ENCODE data around the gene BAZ2A.
"Not testable (repeated sequence)": the region's sequence is repeated elsewhere in the genome, so short reads cannot be mapped to it uniquely, and the experiment has no call there.

The BAZ2A gene

DNA sequence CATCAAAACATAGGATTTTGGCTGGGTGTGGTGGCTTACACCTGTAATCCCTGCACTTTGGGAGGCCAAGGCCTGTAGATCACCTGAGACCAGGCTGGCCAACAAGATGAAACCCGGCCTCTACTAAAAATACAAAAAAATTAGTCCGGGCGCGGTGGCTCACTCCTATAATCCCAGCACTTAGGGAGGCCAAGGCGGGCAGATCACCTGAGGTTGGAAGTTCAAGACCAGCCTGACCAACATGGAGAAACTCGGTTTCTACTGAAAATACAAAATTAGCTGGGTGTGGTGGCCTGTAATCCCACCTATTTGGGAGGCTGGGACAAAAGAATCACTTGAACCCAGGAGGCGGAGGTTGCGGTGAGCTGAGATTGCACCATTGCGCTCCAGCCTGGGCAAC is 17.9 kb upstream of the BAZ2A start:
- ATAC-seq: not testable (repeated sequence)

GRCh38 chr12:56645717-56646446 is 15.8 kb upstream of the BAZ2A start, which contains the start of gene ATP5F1B:
Gene ATP5F1B (minus strand): TSS chr12:56645984. CDS start chr12:56645963, 21 bp downstream.
- ATAC-seq: peak; percentile 100
- TF ChIP-seq PPARA (CRISPR knock-in tag; IDR thresholded peaks at IDR 0.05; ENCODE audit: borderline replicate concordance) (no peak), ZFP30 (CRISPR knock-in tag; IDR thresholded peaks at IDR 0.05) (no peak), OSR1 (CRISPR knock-in tag; IDR thresholded peaks at IDR 0.05) (no peak), TOX (CRISPR knock-in tag; IDR thresholded peaks at IDR 0.05; ENCODE audit: borderline replicate concordance) (no peak), TCF4 (CRISPR knock-in tag; IDR thresholded peaks at IDR 0.05; ENCODE audit: borderline replicate concordance) (no peak), ESRRG (CRISPR knock-in tag; IDR thresholded peaks at IDR 0.05) (no peak), ZFP3 (CRISPR knock-in tag; IDR thresholded peaks at IDR 0.05) (no peak), ZNF565 (CRISPR knock-in tag; conservative IDR thresholded peaks at IDR 0.05; ENCODE audit: low read depth) (no peak)
- TF ChIP-seq, protein P1, sequence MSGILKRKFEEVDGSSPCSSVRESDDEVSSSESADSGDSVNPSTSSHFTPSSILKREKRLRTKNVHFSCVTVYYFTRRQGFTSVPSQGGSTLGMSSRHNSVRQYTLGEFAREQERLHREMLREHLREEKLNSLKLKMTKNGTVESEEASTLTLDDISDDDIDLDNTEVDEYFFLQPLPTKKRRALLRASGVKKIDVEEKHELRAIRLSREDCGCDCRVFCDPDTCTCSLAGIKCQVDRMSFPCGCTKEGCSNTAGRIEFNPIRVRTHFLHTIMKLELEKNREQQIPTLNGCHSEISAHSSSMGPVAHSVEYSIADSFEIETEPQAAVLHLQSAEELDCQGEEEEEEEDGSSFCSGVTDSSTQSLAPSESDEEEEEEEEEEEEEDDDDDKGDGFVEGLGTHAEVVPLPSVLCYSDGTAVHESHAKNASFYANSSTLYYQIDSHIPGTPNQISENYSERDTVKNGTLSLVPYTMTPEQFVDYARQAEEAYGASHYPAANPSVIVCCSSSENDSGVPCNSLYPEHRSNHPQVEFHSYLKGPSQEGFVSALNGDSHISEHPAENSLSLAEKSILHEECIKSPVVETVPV (CRISPR knock-in tag; IDR thresholded peaks at IDR 0.05): no peak
- TF ChIP-seq, protein P2, sequence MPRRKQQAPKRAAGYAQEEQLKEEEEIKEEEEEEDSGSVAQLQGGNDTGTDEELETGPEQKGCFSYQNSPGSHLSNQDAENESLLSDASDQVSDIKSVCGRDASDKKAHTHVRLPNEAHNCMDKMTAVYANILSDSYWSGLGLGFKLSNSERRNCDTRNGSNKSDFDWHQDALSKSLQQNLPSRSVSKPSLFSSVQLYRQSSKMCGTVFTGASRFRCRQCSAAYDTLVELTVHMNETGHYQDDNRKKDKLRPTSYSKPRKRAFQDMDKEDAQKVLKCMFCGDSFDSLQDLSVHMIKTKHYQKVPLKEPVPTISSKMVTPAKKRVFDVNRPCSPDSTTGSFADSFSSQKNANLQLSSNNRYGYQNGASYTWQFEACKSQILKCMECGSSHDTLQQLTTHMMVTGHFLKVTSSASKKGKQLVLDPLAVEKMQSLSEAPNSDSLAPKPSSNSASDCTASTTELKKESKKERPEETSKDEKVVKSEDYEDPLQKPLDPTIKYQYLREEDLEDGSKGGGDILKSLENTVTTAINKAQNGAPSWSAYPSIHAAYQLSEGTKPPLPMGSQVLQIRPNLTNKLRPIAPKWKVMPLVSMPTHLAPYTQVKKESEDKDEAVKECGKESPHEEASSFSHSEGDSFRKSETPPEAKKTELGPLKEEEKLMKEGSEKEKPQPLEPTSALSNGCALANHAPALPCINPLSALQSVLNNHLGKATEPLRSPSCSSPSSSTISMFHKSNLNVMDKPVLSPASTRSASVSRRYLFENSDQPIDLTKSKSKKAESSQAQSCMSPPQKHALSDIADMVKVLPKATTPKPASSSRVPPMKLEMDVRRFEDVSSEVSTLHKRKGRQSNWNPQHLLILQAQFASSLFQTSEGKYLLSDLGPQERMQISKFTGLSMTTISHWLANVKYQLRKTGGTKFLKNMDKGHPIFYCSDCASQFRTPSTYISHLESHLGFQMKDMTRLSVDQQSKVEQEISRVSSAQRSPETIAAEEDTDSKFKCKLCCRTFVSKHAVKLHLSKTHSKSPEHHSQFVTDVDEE (CRISPR knock-in tag; IDR thresholded peaks at IDR 0.05): no peak
- TF ChIP-seq, protein P3, sequence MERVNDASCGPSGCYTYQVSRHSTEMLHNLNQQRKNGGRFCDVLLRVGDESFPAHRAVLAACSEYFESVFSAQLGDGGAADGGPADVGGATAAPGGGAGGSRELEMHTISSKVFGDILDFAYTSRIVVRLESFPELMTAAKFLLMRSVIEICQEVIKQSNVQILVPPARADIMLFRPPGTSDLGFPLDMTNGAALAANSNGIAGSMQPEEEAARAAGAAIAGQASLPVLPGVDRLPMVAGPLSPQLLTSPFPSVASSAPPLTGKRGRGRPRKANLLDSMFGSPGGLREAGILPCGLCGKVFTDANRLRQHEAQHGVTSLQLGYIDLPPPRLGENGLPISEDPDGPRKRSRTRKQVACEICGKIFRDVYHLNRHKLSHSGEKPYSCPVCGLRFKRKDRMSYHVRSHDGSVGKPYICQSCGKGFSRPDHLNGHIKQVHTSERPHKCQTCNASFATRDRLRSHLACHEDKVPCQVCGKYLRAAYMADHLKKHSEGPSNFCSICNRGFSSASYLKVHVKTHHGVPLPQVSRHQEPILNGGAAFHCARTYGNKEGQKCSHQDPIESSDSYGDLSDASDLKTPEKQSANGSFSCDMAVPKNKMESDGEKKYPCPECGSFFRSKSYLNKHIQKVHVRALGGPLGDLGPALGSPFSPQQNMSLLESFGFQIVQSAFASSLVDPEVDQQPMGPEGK (CRISPR knock-in tag; IDR thresholded peaks at IDR 0.05; ENCODE audit: borderline replicate concordance): no peak

DNA sequence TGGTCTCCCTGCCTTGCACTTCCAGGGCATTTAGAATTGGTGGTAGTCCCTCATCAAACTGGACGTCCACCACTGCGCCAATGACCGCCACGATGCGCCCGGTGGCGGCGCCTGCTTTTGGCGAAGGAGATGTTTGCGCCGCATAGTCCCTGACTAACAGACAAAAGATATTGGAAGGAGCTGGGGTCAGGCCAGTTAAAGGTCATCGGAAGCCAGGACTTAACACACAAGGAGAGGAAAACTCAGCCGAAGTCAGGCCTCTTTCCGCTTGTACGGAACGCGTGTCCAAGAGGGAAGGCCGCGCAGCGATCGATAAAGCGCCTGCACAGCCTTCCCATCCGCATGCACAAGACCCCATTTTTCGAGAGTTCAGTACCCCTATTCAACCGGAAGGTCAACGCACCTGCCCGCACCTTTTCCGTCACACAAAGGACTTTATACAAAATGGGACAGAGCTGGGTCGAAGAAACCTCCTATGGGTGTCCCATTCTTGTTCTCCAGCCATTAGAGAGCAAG is 15.1 kb upstream of the BAZ2A start:
- TF ChIP-seq ZNF565 (CRISPR knock-in tag; conservative IDR thresholded peaks at IDR 0.05; ENCODE audit: low read depth) (no peak), OSR1 (CRISPR knock-in tag; IDR thresholded peaks at IDR 0.05) (no peak), ZFP30 (CRISPR knock-in tag; IDR thresholded peaks at IDR 0.05) (no peak), TCF4 (CRISPR knock-in tag; IDR thresholded peaks at IDR 0.05; ENCODE audit: borderline replicate concordance) (no peak), CSDC2 (CRISPR knock-in tag; IDR thresholded peaks at IDR 0.05) (no peak), ZNF70 (CRISPR knock-in tag; IDR thresholded peaks at IDR 0.05) (no peak), ARNTL (CRISPR knock-in tag; IDR thresholded peaks at IDR 0.05; ENCODE audit: borderline replicate concordance, low read depth) (no peak), GLIS3 (CRISPR knock-in tag; IDR thresholded peaks at IDR 0.05) (no peak), TOX (CRISPR knock-in tag; IDR thresholded peaks at IDR 0.05; ENCODE audit: borderline replicate concordance) (no peak)
- TF ChIP-seq, protein P4, sequence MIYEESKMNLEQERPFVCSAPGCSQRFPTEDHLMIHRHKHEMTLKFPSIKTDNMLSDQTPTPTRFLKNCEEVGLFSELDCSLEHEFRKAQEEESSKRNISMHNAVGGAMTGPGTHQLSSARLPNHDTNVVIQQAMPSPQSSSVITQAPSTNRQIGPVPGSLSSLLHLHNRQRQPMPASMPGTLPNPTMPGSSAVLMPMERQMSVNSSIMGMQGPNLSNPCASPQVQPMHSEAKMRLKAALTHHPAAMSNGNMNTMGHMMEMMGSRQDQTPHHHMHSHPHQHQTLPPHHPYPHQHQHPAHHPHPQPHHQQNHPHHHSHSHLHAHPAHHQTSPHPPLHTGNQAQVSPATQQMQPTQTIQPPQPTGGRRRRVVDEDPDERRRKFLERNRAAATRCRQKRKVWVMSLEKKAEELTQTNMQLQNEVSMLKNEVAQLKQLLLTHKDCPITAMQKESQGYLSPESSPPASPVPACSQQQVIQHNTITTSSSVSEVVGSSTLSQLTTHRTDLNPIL (CRISPR knock-in tag; IDR thresholded peaks at IDR 0.05; ENCODE audit: low read depth): no peak
- TF ChIP-seq, protein P5, sequence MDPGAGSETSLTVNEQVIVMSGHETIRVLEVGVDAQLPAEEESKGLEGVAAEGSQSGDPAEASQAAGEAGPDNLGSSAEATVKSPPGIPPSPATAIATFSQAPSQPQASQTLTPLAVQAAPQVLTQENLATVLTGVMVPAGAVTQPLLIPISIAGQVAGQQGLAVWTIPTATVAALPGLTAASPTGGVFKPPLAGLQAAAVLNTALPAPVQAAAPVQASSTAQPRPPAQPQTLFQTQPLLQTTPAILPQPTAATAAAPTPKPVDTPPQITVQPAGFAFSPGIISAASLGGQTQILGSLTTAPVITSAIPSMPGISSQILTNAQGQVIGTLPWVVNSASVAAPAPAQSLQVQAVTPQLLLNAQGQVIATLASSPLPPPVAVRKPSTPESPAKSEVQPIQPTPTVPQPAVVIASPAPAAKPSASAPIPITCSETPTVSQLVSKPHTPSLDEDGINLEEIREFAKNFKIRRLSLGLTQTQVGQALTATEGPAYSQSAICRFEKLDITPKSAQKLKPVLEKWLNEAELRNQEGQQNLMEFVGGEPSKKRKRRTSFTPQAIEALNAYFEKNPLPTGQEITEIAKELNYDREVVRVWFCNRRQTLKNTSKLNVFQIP (CRISPR knock-in tag; IDR thresholded peaks at IDR 0.05; ENCODE audit: borderline replicate concordance, low read depth): no peak
- peak; percentile 21 for ATAC-seq

GRCh38 chr12:56644654-56645053 is 14.5 kb upstream of the BAZ2A start:
- TF ChIP-seq ZNF8 (CRISPR knock-in tag; IDR thresholded peaks at IDR 0.05) (no peak), TCF4 (CRISPR knock-in tag; IDR thresholded peaks at IDR 0.05; ENCODE audit: borderline replicate concordance) (no peak)
- TF ChIP-seq, protein P2 (CRISPR knock-in tag; IDR thresholded peaks at IDR 0.05): no peak
- no peak for ATAC-seq
